Measurements from ENCODE around the gene CASKIN2. TPM values are rescaled to one million over a fixed set of nuclear protein-coding genes. Genes with fewer than 3 reads are reported as not detected.
"Not testable (repeated sequence)": the region's sequence is repeated elsewhere in the genome, so short reads cannot be mapped to it uniquely, and the experiment has no call there.

CASKIN2 gene
- total RNA-seq, 1 donor from 2014 or later: 47.8 TPM

DNA sequence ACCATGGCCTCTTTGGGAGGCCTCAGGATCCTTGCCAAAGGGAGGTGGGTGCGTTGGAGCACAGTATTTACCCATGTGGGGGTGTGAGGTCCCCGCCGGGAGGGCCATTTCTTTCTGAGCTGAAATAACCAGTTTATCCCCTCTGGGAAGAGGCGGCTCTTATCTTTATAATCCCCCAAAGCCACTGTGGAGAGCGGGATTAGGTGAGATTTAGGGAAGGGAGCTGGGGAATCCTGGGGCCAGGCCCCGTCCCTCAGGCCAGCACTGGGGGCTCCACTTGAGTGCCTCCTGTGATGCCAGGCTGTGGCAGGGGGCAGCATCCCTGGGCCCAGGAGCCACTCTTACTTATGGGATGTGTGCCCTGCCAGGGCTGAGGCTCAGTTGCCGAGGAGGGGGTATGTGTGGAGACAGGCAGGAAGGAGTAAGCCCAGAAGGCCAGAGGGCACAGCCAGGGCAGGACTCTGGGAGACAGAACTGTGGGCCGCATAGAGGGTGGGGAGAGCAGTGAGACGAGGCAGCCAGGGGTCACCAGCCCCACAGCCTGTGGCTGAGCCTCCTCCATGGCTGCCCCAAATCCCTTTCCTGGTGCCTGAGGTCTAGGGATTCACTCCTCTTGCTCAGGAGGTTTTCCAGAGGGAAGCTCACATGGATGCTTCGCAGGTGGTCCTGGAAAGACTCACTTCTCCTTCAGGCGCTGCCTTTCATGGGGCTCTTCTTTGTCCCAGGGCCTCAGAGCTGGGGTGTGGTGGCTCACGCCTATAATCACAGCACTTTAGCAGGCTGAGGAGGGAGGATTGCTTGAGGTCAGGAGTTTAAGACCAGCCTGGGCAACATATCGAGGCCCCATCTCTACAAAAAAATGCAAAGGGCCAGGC is 33.9 kb downstream of the CASKIN2 start:
- Mint-ChIP-seq H3K36me3 (ENCODE audit: low read depth, unreplicated experiment) (peaks cover 3% of the 10 kb centered on the region), H3K4me1 (ENCODE audit: unreplicated experiment) (peaks cover 31% of the 10 kb centered on the region), H3K9me3 (ENCODE audit: unreplicated experiment) (no peaks in the 10 kb centered on the region), H3K27me3 (ENCODE audit: unreplicated experiment) (peaks cover 8% of the 10 kb centered on the region), H3K27ac (ENCODE audit: unreplicated experiment) (no peak overlapping the region), H3K4me3 (ENCODE audit: unreplicated experiment) (no peak overlapping the region)
- no peak for DNase-seq (ENCODE audit: low spot score)
- TF ChIP-seq, protein P1, sequence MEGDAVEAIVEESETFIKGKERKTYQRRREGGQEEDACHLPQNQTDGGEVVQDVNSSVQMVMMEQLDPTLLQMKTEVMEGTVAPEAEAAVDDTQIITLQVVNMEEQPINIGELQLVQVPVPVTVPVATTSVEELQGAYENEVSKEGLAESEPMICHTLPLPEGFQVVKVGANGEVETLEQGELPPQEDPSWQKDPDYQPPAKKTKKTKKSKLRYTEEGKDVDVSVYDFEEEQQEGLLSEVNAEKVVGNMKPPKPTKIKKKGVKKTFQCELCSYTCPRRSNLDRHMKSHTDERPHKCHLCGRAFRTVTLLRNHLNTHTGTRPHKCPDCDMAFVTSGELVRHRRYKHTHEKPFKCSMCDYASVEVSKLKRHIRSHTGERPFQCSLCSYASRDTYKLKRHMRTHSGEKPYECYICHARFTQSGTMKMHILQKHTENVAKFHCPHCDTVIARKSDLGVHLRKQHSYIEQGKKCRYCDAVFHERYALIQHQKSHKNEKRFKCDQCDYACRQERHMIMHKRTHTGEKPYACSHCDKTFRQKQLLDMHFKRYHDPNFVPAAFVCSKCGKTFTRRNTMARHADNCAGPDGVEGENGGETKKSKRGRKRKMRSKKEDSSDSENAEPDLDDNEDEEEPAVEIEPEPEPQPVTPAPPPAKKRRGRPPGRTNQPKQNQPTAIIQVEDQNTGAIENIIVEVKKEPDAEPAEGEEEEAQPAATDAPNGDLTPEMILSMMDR (IDR thresholded peaks at IDR 0.05; ENCODE audit: unreplicated experiment): no peak

DNA sequence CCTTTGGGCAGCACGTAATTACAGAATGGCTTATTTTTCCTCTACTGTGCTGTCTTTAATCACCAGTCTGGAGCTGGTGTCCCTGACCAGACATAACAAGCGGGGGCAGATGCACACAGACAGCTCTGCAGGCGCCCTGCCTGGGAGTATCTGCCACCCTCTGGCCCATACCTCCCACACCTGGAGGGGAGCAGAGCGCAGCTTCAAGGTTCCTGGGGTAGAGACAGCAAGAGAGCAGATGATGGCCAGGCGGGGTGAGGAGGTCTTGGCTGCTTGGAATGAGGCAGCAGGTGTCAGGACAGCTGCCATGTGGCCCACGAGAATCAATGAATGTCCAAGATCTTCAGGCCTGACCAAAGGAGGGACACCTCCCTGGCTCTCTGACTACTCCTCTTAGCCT is 35.1 kb downstream of the CASKIN2 start:
- Mint-ChIP-seq H3K36me3 (ENCODE audit: low read depth, unreplicated experiment) (peaks cover 3% of the 10 kb centered on the region), H3K27me3 (ENCODE audit: unreplicated experiment) (peaks cover 6% of the 10 kb centered on the region), H3K9me3 (ENCODE audit: unreplicated experiment) (no peaks in the 10 kb centered on the region), H3K4me1 (ENCODE audit: unreplicated experiment) (peaks cover 40% of the 10 kb centered on the region), H3K27ac (ENCODE audit: unreplicated experiment) (no peak overlapping the region), H3K4me3 (ENCODE audit: unreplicated experiment) (peak overlapping the region; percentile 21)
- no peak for DNase-seq (ENCODE audit: low spot score)
- TF ChIP-seq, protein P1 (IDR thresholded peaks at IDR 0.05; ENCODE audit: unreplicated experiment): no peak

DNA sequence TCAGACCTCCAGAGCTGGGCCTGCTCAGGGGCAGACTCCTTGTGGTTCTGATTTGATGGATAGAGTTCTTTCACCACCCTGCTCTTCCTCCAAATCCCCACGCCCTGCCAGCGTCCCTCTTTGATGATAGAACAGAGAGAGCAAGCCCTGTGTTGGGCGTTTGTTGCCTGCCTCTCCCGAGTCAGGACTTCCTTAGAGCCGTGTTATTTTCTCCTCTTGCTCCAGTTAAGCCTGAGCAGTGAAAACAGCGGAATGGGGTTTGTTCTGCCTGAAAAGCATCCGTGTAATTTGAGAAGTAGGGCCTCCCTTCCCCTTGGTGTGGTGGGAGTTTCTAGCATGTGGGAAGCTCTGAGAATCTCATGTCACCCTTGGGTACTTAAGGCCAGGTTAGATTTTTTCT is 36.8 kb downstream of the CASKIN2 start:
- no peak for DNase-seq (ENCODE audit: low spot score)

DNA sequence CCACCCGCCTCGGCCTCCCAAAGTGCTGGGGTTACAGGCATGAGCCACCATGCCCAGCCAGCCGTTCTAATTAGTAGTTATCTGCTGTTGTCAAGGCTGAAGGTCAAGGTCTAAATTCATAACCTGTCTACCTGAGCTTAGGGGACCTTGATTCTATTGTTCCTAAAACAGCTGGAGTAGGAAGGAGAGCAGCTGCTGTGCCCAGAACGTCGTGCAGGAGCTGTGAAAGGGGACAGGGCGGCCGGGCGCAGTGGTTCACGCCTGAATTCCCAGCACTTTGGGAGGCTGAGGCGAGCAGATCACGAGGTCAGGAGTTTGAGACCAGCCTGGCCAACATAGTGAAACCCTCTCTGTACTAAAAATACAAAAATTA is 37.9 kb downstream of the CASKIN2 start:
- not testable (repeated sequence) for DNase-seq (ENCODE audit: low spot score); H3K27ac Mint-ChIP-seq (ENCODE audit: unreplicated experiment); H3K27me3 Mint-ChIP-seq (ENCODE audit: unreplicated experiment); H3K4me3 Mint-ChIP-seq (ENCODE audit: unreplicated experiment); H3K36me3 Mint-ChIP-seq (ENCODE audit: low read depth, unreplicated experiment); H3K9me3 Mint-ChIP-seq (ENCODE audit: unreplicated experiment)
- peaks cover 42% of the 10 kb centered on the region for H3K4me1 Mint-ChIP-seq (ENCODE audit: unreplicated experiment)

More for the DNA sequence above, 36.8 kb downstream of the CASKIN2 start:
- Mint-ChIP-seq H3K4me3 (ENCODE audit: unreplicated experiment) (no peak overlapping the region), H3K9me3 (ENCODE audit: unreplicated experiment) (no peaks in the 10 kb centered on the region), H3K36me3 (ENCODE audit: low read depth, unreplicated experiment) (no peaks in the 10 kb centered on the region), H3K27ac (ENCODE audit: unreplicated experiment) (no peak overlapping the region), H3K27me3 (ENCODE audit: unreplicated experiment) (peaks cover under 1% of the 10 kb centered on the region), H3K4me1 (ENCODE audit: unreplicated experiment) (peaks cover 42% of the 10 kb centered on the region)
- TF ChIP-seq, protein P1 (IDR thresholded peaks at IDR 0.05; ENCODE audit: unreplicated experiment): no peak

DNA sequence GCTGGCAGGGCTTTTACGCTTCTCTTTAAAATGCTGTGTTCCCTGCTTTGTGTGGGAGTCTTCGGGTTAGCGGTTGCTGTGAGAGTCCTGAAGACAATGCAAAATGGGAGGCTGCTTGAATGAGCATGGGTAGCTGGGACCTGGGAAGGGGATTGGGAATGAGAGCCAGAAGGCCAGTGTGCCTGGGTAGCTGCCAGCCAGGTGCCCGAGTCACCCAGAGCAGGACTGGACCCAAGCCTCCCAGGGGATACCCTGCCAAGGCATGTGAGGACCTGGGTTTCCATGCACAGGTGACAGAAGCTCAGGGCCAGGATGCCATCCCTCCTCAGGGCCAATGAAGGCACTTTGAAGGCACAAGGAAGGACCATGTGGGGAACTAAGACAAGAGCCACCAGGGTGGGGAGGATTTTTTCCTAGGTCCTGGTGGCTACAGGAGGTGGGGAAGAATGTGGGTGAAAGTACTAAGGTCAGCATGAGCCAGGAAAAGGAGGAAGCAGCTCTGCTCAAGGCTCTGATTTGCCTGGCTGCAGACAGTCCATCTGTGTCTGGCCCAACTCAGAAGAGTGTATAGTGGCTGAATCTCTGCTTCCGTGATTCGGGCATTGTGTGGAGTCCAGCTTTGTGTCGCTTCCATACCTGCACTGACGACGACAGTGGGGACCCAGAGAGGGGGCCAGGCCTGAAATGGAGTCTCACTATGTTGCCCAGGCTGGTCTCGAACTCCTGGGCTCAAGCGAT is 38.4 kb downstream of the CASKIN2 start:
- no peak for DNase-seq (ENCODE audit: low spot score)
- Mint-ChIP-seq H3K4me3 (ENCODE audit: unreplicated experiment) (peak overlapping the region; percentile 72), H3K27ac (ENCODE audit: unreplicated experiment) (no peak overlapping the region)

More for the DNA sequence above, 38.4 kb downstream of the CASKIN2 start:
- H3K9me3 Mint-ChIP-seq (ENCODE audit: unreplicated experiment): no peaks in the 10 kb centered on the region
- H3K36me3 Mint-ChIP-seq (ENCODE audit: low read depth, unreplicated experiment): peaks cover 11% of the 10 kb centered on the region
- TF ChIP-seq, protein P1 (IDR thresholded peaks at IDR 0.05; ENCODE audit: unreplicated experiment): no peak
- H3K4me1 Mint-ChIP-seq (ENCODE audit: unreplicated experiment): peaks cover 42% of the 10 kb centered on the region
- no peaks in the 10 kb centered on the region for H3K27me3 Mint-ChIP-seq (ENCODE audit: unreplicated experiment)
